Heart right ventricle (tissue), 16 donors: ENCODE results near the gene TBRG1. TPM values are rescaled to one million over a fixed set of nuclear protein-coding genes. Genes with fewer than 3 reads are reported as not detected.
A peak's percentile ranks its signal among the peaks of the same experiment; 100 is the strongest.

Experiments
- ATAC-seq, 8 donors: fragments of 200-7000 bp; cut with Tn5 transposase; one replicate each; pipeline ENCODE4 v1.9.1; 2020; ENCODE audit warnings: mild to moderate bottlenecking in 8 of 8, moderate library complexity in 8 of 8, moderate number of reproducible peaks in 1 of 8
- DNase-seq, 2 donors: peaks; one replicate each; pipeline ENCODE4 v3.0.0-alpha.2; 2020
- H3K27ac ChIP-seq, 10 donors: fragments of 200-600 bp; sonication (generic) in 2 of 10; one replicate each; pipeline versions ENCODE4 v1.5.0 to v1.8.0; 2020 to 2022; ENCODE audit warnings: mild to moderate bottlenecking in 3 of 10
- H3K27me3 ChIP-seq, 7 donors: fragments of 200-600 bp; one replicate each; pipeline ENCODE4 v1.8.0; 2021 to 2022; ENCODE audit warnings: mild to moderate bottlenecking in 2 of 7
- H3K36me3 ChIP-seq, 9 donors: fragments of 200-600 bp; sonication (generic) in 1 of 9; one replicate each; pipeline versions ENCODE4 v1.5.0 to v1.8.0; 2020 to 2022; ENCODE audit warnings: mild to moderate bottlenecking in 2 of 9
- H3K4me1 ChIP-seq, 9 donors: fragments of 200-600 bp; sonication (generic) in 1 of 9; one replicate each; pipeline versions ENCODE4 v1.5.0 to v1.8.0; 2020 to 2022; ENCODE audit warnings: mild to moderate bottlenecking in 4 of 9
- H3K4me3 ChIP-seq, 10 donors: fragments of 200-600 bp; sonication (generic) in 2 of 10; one replicate each; pipeline versions ENCODE4 v1.5.0 to v1.8.0; 2020 to 2022; ENCODE audit warnings: mild to moderate bottlenecking in 7 of 10, moderate library complexity in 2 of 10
- H3K9me3 ChIP-seq, 11 donors: fragments of 200-600 bp in 10 of 11; sonication (generic) in 2 of 11; one replicate each; pipeline versions ENCODE4 v1.5.0 to v1.8.0; 2013 to 2022; ENCODE audit warnings: mild to moderate bottlenecking in 2 of 11, control low read depth in 1 of 11, moderate library complexity in 1 of 11
- CTCF ChIP-seq, 9 donors: fragments of 200-600 bp; sonication (generic) in 2 of 9; IDR thresholded peaks; one replicate each; pipeline versions ENCODE4 v1.5.0 to v1.8.0; 2021 to 2022; ENCODE audit warnings: antibody characterized with exemption in 9 of 9, mild to moderate bottlenecking in 5 of 9, moderate library complexity in 1 of 9
- WGBS, 2 donors: extraction: QIAGEN DNeasy Blood & Tissue Kit; methylation state at CpG; one replicate each; pipeline ENCODE4 v1.1.7; 2013; ENCODE audit warnings: inconsistent platforms in 1 of 2; 5-methylcytosine and 5-hydroxymethylcytosine counted together
- intact Hi-C, 10 donors: fragments of 100-400 bp; cut with DNase I; formaldehyde crosslinking; loops; one replicate each; pipeline versions ENCODE4 v1.11.1 to v1.14.2; 2022
- long read RNA-seq, 3 donors: library from polyadenylated mRNA; unstranded; transcript quantifications; one replicate each; pipeline ENCODE4 v2.0.0, GENCODE V29; 2020 to 2021
- polyA plus RNA-seq, 2 donors: library from polyadenylated mRNA; stranded (reverse); fragments of 200-250 nt; gene quantifications; one replicate each; pipeline ENCODE4 v1.2.3, GENCODE V29; 2013
- total RNA-seq, 10 donors: library from RNA; stranded (reverse); fragmentation: NEBNext Ultra II Directional in 3 of 10; extraction: Animal tissue kit (Norgen Biotek cat#: 25700) in 3 of 10; gene quantifications; one replicate each; pipeline versions ENCODE4 v1.2.1 to v1.2.4, GENCODE V29; 2021 to 2023
- donor health status: Arrhythmogenic right ventricular cardiomyopathy.
- donor health status: ischemic (EF 13 %, LVEDD 7.1; RV severe dilation, severe dysfunction).
- donor health status: healthy with polysubstance abuse.
- donor health status: DM: no; HTN: yes; CAD: no.
- donor health status: DM: no; HTN: no; CAD: no.
- donor health status: ischemic (EF 25% LVEDD 6.9; RV normal size, moderate dysfunction).
- donor health status: ischemic (EF 25% LVEDD 5.7; RV mildly dilated, moderate dysfunction).
- donor health status: healthy.
- donor health status: DM: yes; HTN: yes; CAD: no.
- donor health status: Ischemic cardiomyopathy.
- donor health status: ischemic (EF 35%, LVEDD 5.7; RV mildly dilated, moderate dysfunction).
- donor health status: nonischemic (EF 11% LVEDD 7.7; RV severe dilation, severe dysfunction).
- donor health status: DM: yes; HTN: yes; CAD: no.
- donor health status: PGD.
- donor health status: ischemic (EF 29% LVEDD 5.4; RV normal size, mild dysfunction).
- donor health status: nonischemic (EF 23%, LVEDD 6.1; RV moderate dilation, normal function).

Gene TBRG1
- total RNA-seq = 10 to 100 TPM; 16.4 to 21.5 (median 19.2) TPM
- polyA plus RNA-seq = 10 to 100 TPM; 19.1 to 19.2 TPM
- long read RNA-seq, donor 1, full-length matches to known transcripts = 22 of 35 reads
- long read RNA-seq, donor 1, partial matches to known transcripts = 2 of 35 reads
- long read RNA-seq, donor 1, other reads (novel, unspliced or antisense) = 11 of 35 reads
- long read RNA-seq, donor 2, full-length matches to known transcripts = 21 of 37 reads
- long read RNA-seq, donor 2, partial matches to known transcripts = 9 of 37 reads
- long read RNA-seq, donor 2, other reads (novel, unspliced or antisense) = 7 of 37 reads
- long read RNA-seq, donor 3, full-length matches to known transcripts = 16 of 30 reads
- long read RNA-seq, donor 3, partial matches to known transcripts = 4 of 30 reads
- long read RNA-seq, donor 3, other reads (novel, unspliced or antisense) = 10 of 30 reads

GRCh38 chr11:124622531-124623451 lies at the start of gene TBRG1:
TBRG1 (plus strand) TSS chr11:124622864; CDS start chr11:124623084, 220 bp downstream.
- Histone ChIP-seq H3K4me3 (peak within 1 kb of the TSS; percentile 72 to 98 (median 82)), H3K9me3 (no peaks in the 10 kb centered on the region), H3K27ac (peak within 1 kb of the TSS; percentile 72 to 98 (median 90)), H3K36me3 (peaks cover 0 to 36% (median 21%) of the 10 kb centered on the region in 9 donors), H3K4me1 (peaks cover 0 to 32% (median 27%) of the 10 kb centered on the region in 9 donors), H3K27me3 (peaks cover 0 to under 1% (median 0%) of the 10 kb centered on the region in 7 donors)
- no peak for TF ChIP-seq CTCF (IDR thresholded peaks at IDR 0.05)
- WGBS, 2 donors = 1% methylated on average over 57 of the region's 57 CpGs
- intact Hi-C loops = no loop called here
- DNase-seq (peak; percentile 85 to 92), ATAC-seq (peak; percentile 99 to 100 (median 99))

- ATAC-seq (peak in 6 of 8 donors; percentile 23 to 68 (median 58)), DNase-seq (no peak)
- Histone ChIP-seq H3K27me3 (no peaks in the 10 kb centered on the region), H3K4me1 (peaks cover 0 to 10% (median 0%) of the 10 kb centered on the region in 9 donors), H3K36me3 (no peaks in the 10 kb centered on the region), H3K9me3 (peaks cover 0 to 12% (median 0%) of the 10 kb centered on the region in 11 donors), H3K4me3 (no peak overlapping the region), H3K27ac (no peak overlapping the region)
- no peak for TF ChIP-seq CTCF (IDR thresholded peaks at IDR 0.05)
- intact Hi-C loops = no loop called here
- 56 to 66% methylated on average over 6 of the region's 6 CpGs for WGBS, 2 donors
Observed at GRCh38 chr11:124577716-124578427, 44.8 kb upstream of the TBRG1 start.

- DNase-seq (no peak), ATAC-seq (peak in 1 of 8 donors; percentile 29)
- H3K4me1 ChIP-seq = peaks cover 0 to 10% (median 0%) of the 10 kb centered on the region in 9 donors
- H3K27ac ChIP-seq = no peak overlapping the region
- H3K4me3 ChIP-seq = no peak overlapping the region
- no peaks in the 10 kb centered on the region for H3K36me3 ChIP-seq
- no peaks in the 10 kb centered on the region for H3K27me3 ChIP-seq
- H3K9me3 ChIP-seq = peaks cover 0 to 10% (median 0%) of the 10 kb centered on the region in 11 donors
- WGBS, 2 donors = 51 to 62% methylated on average over 4 of the region's 4 CpGs
- no peak for TF ChIP-seq CTCF (IDR thresholded peaks at IDR 0.05)
- intact Hi-C loops = no loop called here
Observed at GRCh38 chr11:124578761-124579160, 43.9 kb upstream of the TBRG1 start.
